ENCODE data around the gene CAGE1. TPM values are rescaled to one million over a fixed set of nuclear protein-coding genes. Genes with fewer than 3 reads are reported as not detected.

CAGE1 gene
- total RNA-seq, 2 donors from 2014 or later = 0.09 to 1.2 TPM

- Histone ChIP-seq H3K4me3 (no peak overlapping the region), H3K27ac (no peak overlapping the region), H3K36me3 (no peaks in the 10 kb centered on the region), H3K9me3 (no peaks in the 10 kb centered on the region), H3K27me3 (replicated peaks; ENCODE audit: insufficient read depth) (no peaks in the 10 kb centered on the region), H3K4me1 (replicated peaks) (no peaks in the 10 kb centered on the region)
- DNase-seq (ENCODE audit: low spot score) = no peak
- WGBS = 57% methylated on average over 2 of the region's 2 CpGs
- intact Hi-C loops (cut with DNase I) = no loop called here
- TF ChIP-seq, protein P1, sequence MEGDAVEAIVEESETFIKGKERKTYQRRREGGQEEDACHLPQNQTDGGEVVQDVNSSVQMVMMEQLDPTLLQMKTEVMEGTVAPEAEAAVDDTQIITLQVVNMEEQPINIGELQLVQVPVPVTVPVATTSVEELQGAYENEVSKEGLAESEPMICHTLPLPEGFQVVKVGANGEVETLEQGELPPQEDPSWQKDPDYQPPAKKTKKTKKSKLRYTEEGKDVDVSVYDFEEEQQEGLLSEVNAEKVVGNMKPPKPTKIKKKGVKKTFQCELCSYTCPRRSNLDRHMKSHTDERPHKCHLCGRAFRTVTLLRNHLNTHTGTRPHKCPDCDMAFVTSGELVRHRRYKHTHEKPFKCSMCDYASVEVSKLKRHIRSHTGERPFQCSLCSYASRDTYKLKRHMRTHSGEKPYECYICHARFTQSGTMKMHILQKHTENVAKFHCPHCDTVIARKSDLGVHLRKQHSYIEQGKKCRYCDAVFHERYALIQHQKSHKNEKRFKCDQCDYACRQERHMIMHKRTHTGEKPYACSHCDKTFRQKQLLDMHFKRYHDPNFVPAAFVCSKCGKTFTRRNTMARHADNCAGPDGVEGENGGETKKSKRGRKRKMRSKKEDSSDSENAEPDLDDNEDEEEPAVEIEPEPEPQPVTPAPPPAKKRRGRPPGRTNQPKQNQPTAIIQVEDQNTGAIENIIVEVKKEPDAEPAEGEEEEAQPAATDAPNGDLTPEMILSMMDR (IDR thresholded peaks at IDR 0.05) = no peak
Measured at GRCh38 chr6:7413151-7413823, 23.7 kb upstream of the CAGE1 start.

DNA sequence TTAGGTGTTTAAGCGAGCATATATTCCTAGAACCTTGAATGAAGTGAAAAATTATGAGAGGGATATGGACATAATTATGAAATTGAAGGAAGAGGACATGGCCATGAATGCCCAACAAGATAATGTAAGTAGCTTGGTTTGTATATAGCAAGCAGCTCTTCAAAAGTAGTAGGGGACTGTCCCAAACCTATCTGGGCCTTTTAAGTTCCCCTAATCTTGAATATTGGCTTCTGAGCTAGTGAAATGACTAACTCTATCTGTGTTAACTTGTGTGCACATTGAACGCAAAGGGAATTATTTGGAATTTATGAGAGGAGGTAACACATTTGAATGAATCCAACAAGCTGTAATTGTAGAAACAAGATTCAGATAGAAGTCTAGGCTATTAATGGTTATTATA is 21.8 kb upstream of the CAGE1 start:
- H3K4me3 ChIP-seq = no peak overlapping the region
- no peak for DNase-seq (ENCODE audit: low spot score)
- WGBS = 96% methylated on average over 2 of the region's 2 CpGs
- H3K27me3 ChIP-seq (replicated peaks; ENCODE audit: insufficient read depth) = no peaks in the 10 kb centered on the region
- no peak overlapping the region for H3K27ac ChIP-seq
- no peaks in the 10 kb centered on the region for H3K9me3 ChIP-seq
- no peak for TF ChIP-seq POLR2AphosphoS5 (IDR thresholded peaks at IDR 0.05)
- TF ChIP-seq, protein P1 (IDR thresholded peaks at IDR 0.05) = no peak
- no peak for TF ChIP-seq POLR2A (IDR thresholded peaks at IDR 0.05)
- no peaks in the 10 kb centered on the region for H3K36me3 ChIP-seq
- intact Hi-C loops (cut with DNase I) = no loop called here
- H3K4me1 ChIP-seq (replicated peaks) = no peaks in the 10 kb centered on the region

DNA sequence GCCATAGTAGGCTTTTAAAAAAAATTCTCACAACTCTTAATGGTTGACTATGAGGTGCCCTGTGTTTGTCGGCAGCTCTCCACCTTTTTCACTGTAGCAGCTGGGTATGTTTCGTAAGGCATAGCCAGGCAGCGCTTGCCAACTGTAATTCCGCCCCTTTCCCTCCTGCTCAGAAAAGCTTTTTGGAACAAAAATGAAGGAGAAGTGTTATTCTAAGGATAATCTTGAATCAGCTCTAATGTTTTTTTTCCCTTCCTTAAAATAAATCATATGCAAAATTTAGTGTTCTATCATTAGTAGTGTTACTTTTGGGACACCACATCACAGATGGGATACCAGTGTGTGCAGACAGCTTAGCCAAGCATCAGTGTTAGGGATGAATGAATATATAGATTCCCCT is 21.3 kb upstream of the CAGE1 start:
- DNase-seq (ENCODE audit: low spot score) = no peak
- Histone ChIP-seq H3K9me3 (no peaks in the 10 kb centered on the region), H3K4me3 (no peak overlapping the region), H3K36me3 (no peaks in the 10 kb centered on the region), H3K27me3 (replicated peaks; ENCODE audit: insufficient read depth) (no peaks in the 10 kb centered on the region), H3K4me1 (replicated peaks) (no peaks in the 10 kb centered on the region), H3K27ac (no peak overlapping the region)
- intact Hi-C loops (cut with DNase I) = no loop called here
- WGBS = 90% methylated on average over 4 of the region's 4 CpGs
- no peak for TF ChIP-seq POLR2AphosphoS5 (IDR thresholded peaks at IDR 0.05)

GRCh38 chr6:7409740-7410139 is 20.2 kb upstream of the CAGE1 start:
- H3K9me3 ChIP-seq = no peaks in the 10 kb centered on the region
- H3K27ac ChIP-seq = no peak overlapping the region
- H3K4me1 ChIP-seq (replicated peaks) = no peaks in the 10 kb centered on the region
- no peak for DNase-seq (ENCODE audit: low spot score)
- no peak overlapping the region for H3K4me3 ChIP-seq
- no peaks in the 10 kb centered on the region for H3K36me3 ChIP-seq
- no peak for TF ChIP-seq POLR2A (IDR thresholded peaks at IDR 0.05)
- TF ChIP-seq POLR2AphosphoS5 (IDR thresholded peaks at IDR 0.05) = no peak
- TF ChIP-seq, protein P1 (IDR thresholded peaks at IDR 0.05) = no peak
- 53% methylated on average over 6 of the region's 6 CpGs for WGBS
- intact Hi-C loops (cut with DNase I) = no loop called here
- H3K27me3 ChIP-seq (replicated peaks; ENCODE audit: insufficient read depth) = no peaks in the 10 kb centered on the region

- H3K9me3 ChIP-seq = no peaks in the 10 kb centered on the region
- no peak for DNase-seq (ENCODE audit: low spot score)
- no peaks in the 10 kb centered on the region for H3K4me1 ChIP-seq (replicated peaks)
- intact Hi-C loops (cut with DNase I) = no loop called here
- H3K27ac ChIP-seq = no peak overlapping the region
- 90% methylated on average over 9 of the region's 9 CpGs for WGBS
- H3K27me3 ChIP-seq (replicated peaks; ENCODE audit: insufficient read depth) = no peaks in the 10 kb centered on the region
- no peaks in the 10 kb centered on the region for H3K36me3 ChIP-seq
- no peak for TF ChIP-seq POLR2AphosphoS5 (IDR thresholded peaks at IDR 0.05)
- TF ChIP-seq, protein P1 (IDR thresholded peaks at IDR 0.05) = no peak
- TF ChIP-seq POLR2A (IDR thresholded peaks at IDR 0.05) = no peak
- no peak overlapping the region for H3K4me3 ChIP-seq
Measured at GRCh38 chr6:7406743-7407142, 17.2 kb upstream of the CAGE1 start.
